HG03280 (cell line): ENCODE results near the gene ANKRD12.

ENCODE experiments used
- ATAC-seq: cut with Tn5 transposase; IDR thresholded peaks from one replicate; pipeline ENCODE4 v1.9.1; 2021; ENCODE audit warnings: mild to moderate bottlenecking, moderate library complexity; ENCODE audit not compliant: unreplicated experiment

ANKRD12 gene

DNA sequence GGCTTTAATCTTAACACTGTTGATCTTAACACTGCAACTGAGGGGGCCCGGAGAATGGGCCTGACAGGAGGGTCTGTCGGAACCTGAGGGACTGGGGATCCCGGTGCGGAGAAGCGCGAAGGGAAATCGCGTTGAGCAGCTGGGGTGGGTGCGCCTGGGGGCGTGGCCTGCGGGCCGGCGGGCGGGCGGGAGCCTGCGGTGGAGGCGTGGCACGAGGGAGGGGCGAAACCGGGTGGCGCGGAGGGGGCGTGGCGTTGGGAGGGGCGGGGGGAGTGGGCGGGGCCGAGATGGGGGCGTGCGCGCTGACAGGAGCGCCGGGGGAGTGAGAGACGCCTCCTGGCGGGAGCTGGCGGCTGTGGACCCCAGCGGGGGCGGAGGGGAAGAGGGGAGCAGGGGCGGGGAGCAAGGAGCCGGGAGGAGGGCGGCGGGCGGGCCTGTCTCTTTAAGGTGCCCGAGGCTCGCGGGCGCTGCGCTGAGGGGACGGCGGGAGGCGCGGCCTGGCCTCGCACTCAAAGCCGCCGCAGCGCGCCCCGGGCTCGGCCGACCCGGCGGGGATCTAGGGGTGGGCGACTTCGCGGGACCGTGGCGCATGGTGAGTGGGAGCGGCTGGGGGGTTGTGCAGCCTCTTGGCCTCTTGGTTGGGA, 197.9 kb downstream of the ANKRD12 start, which contains the start of gene TWSG1:
TSS of gene TWSG1 (plus strand) at position 445 of the 644 bp plus-strand sequence. CDS start 2,457 bp downstream, outside the sequence.
- peak; percentile 82 for ATAC-seq

- peak; percentile 49 for ATAC-seq
Observed at GRCh38 chr18:9334973-9335696, 198.6 kb downstream of the ANKRD12 start.
